ENCODE results near the gene FAM234B.

DNA sequence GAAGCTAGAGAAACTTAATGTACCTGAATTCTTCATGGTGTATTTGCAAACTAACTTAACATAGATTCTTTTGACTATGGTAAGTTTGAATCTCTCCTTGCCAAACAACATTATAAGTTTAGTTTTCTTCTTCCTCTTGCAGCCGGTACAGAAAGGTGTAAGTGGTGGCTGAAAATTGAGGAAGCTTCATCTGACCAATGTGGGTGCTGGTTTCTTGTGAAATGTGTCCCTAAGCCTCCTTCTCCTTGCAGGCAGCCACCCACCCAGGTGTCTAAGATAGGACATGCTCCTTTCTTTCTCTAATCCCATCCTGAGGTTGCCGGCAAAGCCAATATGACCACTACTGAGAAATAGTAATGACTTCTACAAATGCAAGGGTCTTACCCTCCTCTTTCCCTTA is 38.7 kb downstream of the FAM234B start:
- no peak for TF ChIP-seq POLR2A (IDR thresholded peaks at IDR 0.05)
- TF ChIP-seq, protein P1, sequence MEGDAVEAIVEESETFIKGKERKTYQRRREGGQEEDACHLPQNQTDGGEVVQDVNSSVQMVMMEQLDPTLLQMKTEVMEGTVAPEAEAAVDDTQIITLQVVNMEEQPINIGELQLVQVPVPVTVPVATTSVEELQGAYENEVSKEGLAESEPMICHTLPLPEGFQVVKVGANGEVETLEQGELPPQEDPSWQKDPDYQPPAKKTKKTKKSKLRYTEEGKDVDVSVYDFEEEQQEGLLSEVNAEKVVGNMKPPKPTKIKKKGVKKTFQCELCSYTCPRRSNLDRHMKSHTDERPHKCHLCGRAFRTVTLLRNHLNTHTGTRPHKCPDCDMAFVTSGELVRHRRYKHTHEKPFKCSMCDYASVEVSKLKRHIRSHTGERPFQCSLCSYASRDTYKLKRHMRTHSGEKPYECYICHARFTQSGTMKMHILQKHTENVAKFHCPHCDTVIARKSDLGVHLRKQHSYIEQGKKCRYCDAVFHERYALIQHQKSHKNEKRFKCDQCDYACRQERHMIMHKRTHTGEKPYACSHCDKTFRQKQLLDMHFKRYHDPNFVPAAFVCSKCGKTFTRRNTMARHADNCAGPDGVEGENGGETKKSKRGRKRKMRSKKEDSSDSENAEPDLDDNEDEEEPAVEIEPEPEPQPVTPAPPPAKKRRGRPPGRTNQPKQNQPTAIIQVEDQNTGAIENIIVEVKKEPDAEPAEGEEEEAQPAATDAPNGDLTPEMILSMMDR (IDR thresholded peaks at IDR 0.05) = no peak
